DOHH2 (cell line): ENCODE measurements around the gene MUC20.

Experiments used
- EZH2phosphoT487 ChIP-seq: fragments of 200-600 bp; sonication (generic); IDR thresholded peaks from 2 replicates; pipeline ENCODE4 v1.6.1; 2017; ENCODE audit warnings: borderline replicate concordance, mild to moderate bottlenecking, antibody characterized with exemption, low read length, moderate library complexity, mixed read lengths
- TF ChIP-seq, protein P1 (sequence below): fragments of 200-600 bp; sonication (generic); IDR thresholded peaks from one replicate; pipeline ENCODE4 v1.5.1; 2014; ENCODE audit warnings: antibody characterized with exemption, mild to moderate bottlenecking, low read depth, low read length; ENCODE audit not compliant: poor library complexity, severe bottlenecking

GRCh38 chr3:195762611-195763010 is 41.8 kb downstream of the MUC20 start:
- TF ChIP-seq, protein P1, sequence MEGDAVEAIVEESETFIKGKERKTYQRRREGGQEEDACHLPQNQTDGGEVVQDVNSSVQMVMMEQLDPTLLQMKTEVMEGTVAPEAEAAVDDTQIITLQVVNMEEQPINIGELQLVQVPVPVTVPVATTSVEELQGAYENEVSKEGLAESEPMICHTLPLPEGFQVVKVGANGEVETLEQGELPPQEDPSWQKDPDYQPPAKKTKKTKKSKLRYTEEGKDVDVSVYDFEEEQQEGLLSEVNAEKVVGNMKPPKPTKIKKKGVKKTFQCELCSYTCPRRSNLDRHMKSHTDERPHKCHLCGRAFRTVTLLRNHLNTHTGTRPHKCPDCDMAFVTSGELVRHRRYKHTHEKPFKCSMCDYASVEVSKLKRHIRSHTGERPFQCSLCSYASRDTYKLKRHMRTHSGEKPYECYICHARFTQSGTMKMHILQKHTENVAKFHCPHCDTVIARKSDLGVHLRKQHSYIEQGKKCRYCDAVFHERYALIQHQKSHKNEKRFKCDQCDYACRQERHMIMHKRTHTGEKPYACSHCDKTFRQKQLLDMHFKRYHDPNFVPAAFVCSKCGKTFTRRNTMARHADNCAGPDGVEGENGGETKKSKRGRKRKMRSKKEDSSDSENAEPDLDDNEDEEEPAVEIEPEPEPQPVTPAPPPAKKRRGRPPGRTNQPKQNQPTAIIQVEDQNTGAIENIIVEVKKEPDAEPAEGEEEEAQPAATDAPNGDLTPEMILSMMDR: no peak
- TF ChIP-seq EZH2phosphoT487: no peak
